GM21576 (cell line): ENCODE measurements around the gene TMEM175.

Source experiments
- ATAC-seq: cut with Tn5 transposase; IDR thresholded peaks from one replicate; pipeline ENCODE4 v1.9.1; 2021; ENCODE audit warnings: mild to moderate bottlenecking, moderate library complexity; ENCODE audit not compliant: unreplicated experiment

TMEM175 gene

GRCh38 chr4:957231-957580, 24.9 kb downstream of the TMEM175 start:
- ATAC-seq = no peak

DNA sequence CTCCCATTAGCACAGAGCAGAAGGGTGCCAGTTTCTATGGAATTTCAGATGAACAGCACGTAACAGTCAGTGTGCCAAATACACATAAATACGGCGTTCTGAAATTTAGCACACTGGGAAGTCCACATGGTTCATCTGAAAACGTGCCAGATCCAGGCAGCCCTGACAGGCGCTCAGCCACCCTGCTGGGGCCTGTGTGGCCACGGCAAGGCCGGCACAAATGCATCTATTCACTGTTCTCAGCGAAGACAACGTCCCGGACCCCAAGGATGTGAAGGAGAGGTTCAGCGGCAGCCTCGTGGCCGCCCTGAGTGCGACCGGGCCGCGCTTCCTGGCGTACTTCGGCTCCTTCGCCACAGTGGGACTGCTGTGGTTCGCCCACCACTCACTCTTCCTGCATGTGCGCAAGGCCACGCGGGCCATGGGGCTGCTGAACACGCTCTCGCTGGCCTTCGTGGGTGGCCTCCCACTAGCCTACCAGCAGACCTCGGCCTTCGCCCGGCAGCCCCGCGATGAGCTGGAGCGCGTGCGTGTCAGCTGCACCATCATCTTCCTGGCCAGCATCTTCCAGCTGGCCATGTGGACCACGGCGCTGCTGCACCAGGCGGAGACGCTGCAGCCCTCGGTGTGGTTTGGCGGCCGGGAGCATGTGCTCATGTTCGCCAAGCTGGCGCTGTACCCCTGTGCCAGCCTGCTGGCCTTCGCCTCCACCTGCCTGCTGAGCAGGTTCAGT, 25.5 kb downstream of the TMEM175 start:
- ATAC-seq = no peak

GRCh38 chr4:958314-958665, 26.0 kb downstream of the TMEM175 start:
- ATAC-seq = no peak

DNA sequence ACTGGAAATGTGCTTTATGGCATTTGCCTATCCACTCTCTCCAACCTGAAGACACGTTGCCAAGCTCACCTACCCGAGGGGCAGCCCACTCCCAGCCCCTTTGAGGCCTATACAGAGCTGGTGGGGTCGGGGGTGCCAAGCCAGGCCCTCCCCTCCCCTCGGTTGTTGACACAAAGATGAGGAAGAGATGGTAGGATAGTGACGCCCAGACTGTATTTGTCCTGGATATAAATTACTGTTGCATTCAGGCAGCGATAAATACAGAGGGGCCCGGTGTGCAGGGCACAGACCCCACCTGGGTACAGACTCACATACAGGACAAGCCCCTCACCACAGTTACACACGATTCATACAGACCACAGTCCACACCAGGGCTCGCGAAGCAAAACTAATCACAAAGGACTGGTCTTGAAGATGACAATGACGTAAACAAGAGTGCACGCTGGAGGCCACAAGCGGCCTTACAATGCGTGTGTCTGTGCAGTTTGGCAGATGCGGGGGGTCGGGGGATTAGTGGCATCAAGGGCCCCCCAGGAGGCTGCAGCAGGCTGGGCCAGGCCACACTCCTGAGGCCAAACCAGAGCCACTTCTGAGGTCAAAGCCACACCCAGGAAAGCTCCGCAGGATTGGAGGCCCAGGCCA, 26.6 kb downstream of the TMEM175 start:
- ATAC-seq = no peak

DNA sequence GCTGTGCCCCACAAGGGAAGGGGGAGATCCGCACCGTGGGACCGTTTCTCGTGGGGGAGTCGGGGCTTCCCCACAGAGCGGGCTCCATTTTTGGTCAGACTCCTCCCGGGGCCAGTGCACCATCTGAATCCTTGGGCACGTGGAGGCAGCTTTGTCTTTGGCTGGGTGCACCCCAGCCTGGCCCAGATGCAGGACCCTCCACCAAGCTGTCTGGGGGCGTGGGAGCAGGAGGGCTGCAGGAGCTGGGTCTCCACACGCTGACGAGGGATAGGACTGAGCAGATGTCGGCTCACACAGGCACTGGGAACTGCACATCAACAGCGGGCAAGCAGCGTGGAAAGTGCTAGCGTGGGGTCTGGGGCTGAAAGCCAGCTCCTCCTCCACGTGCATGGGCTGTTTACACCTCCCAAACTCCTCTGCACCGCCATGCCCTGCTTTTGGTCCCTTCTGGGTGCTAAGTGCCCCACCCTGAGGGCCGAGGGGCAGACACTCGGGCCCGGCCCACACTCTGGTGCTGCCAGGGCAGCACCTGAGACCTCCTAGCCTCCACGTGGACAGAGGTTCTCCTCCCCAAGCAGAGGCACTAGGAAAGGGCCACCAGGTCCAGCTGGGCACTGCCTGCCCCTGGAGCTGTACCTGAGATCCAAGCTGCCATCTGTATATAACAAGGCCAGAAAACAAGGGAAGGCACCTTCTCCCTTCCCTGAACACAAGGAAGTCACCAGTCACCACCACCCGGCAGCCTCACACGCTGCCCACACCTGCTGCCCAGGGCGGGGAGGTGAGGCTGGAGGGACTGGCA, 27.3 kb downstream of the TMEM175 start:
- ATAC-seq = no peak

- ATAC-seq = no peak
Observed at GRCh38 chr4:960140-960635, 27.9 kb downstream of the TMEM175 start.

GRCh38 chr4:960636-961350, 28.5 kb downstream of the TMEM175 start:
- ATAC-seq = no peak

GRCh38 chr4:961351-962230, 29.3 kb downstream of the TMEM175 start:
- no peak for ATAC-seq

- no peak for ATAC-seq
Observed at GRCh38 chr4:962231-963208, 30.3 kb downstream of the TMEM175 start.

GRCh38 chr4:963276-964225, 31.3 kb downstream of the TMEM175 start:
- no peak for ATAC-seq

GRCh38 chr4:964346-965025, 32.2 kb downstream of the TMEM175 start:
- ATAC-seq = no peak

DNA sequence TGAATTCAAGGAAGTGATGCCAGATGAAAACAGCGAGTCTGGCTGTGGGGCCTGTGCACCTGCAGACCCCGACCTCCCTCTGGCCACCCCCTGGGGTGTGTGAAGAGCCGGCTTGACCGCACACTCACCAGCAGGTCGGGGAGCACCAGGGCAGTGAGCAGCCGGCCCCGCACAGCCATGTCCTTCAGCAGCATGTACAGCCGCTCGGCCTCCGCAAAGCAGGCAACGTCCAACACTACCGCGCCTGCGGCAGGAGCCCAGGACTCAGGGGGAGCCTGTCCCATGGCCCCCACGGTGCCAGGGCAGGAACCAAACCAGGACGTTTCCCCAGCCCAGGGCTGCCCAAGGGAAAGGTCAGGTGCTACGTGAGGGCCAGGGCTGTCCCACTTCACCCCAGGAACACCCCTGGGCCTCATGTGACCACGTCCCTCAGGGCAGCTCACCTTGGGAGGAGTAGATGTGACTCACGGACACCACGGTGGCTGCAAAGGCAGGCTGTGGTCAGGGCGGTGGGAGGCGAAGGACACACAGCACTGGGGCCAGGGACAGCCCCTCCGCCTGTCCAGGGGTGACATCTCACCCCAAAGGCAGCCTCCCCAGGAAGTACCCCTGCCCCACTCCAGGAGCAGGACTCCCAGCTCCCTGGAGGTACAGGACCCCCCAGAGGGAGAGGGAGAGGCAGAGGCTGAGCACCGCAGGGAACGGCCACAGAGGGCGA, 32.9 kb downstream of the TMEM175 start:
- ATAC-seq = no peak

- no peak for ATAC-seq
Observed at GRCh38 chr4:965766-966134, 33.5 kb downstream of the TMEM175 start.

DNA sequence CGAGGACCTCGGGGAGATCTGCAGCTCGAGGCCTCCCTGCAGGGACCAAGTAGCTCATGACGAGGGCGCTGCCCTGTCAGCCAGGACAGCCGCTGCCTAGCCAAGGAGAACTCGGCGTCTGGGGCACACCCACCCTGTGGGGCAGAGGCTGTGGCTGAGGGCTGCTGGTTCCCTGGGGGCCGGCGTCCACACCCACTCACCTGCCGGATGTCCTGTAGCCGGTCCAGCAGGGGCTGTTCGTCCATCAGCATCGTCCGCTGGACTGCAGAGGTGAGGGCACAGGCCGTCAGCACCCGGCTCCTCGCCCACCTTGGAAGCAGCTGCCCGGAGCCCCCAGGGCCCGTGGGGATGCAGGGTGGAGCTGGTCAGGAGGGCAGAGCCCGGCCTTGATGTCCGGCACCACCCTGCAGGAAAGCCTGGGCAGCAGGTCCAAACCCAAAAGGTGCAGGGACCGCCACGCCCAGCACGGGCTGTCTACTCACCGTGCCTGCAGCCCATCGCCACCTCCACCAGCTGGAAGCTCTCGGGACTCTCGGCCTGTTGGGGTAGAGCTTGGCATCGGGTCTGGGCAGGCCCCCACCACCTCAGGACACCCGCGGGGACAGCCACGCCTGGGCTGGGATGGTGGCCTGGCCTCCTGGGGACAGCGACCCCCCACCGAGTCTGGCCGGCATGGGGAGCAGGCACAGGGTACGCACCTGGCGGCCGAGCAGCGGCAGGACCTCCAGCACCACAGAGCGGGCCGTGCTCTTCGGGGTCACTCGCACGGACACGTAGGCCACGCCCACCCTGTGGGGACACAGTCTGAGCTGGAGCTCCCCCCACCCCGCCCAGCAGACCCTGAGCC, 34.2 kb downstream of the TMEM175 start:
- ATAC-seq = no peak

DNA sequence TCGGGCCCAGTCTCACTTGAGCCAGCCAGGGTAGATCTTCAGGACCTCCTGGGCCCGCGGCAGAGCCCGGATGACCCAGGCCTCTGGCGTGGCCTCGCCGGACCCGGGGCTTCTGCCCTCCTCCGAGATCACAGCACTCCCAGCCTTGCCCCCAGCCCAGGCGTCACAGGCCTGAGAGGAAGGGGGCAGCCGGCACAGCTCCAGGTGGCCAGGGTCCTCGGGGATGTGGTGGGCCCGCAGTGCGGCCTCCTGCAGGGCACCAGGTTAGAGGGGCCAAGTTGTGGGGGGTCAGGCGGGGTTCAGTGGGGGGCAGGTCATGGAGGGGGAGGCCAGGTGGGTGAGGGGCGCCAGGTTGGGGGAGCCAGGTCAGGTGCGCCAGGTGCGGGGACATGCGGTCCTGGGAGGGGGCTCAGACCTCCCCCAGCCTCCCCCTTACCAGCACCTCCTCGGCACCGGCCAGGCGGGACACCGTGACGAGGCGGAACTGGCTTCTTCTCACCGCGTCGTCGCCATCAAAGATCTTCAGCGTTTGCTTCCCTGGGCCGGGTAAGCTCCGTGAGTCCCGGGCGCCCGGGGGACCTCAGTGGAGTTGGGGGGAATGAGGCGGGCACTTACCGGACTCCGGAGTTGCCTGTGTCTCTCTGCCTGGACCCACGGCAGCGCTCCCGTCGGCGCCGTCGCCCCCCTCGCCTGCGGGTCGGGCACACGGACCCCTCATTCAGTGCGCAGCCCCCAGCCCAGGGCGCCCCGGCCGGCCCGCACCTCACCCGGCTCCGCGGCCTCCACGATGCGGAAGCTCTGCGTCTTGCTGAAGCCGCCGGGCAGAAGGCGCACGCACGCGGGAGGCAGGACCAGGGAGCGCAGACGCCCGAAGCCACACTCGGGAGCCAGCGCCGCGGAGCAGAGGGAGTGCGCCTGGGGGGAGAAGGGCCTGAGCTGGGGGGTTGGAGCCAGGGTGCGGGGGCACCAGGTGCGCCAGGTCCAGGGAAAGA, 35.1 kb downstream of the TMEM175 start:
- ATAC-seq = no peak
